VCaP (cell line): ENCODE measurements around the gene OTC.

ENCODE experiments used
- H3K27ac ChIP-seq: fragments of 450-650 bp; 2 replicates; pipeline ENCODE4 v1.5.1; 2017
- CTCF ChIP-seq: fragments of 450-650 bp; conservative IDR thresholded peaks from 2 replicates; pipeline ENCODE4 v1.5.1; 2017; ENCODE audit warnings: mild to moderate bottlenecking, moderate library complexity

OTC gene

GRCh38 chrX:38318196-38318595 is 34.2 kb upstream of the OTC start:
- H3K27ac ChIP-seq, result no peak overlapping the region
- no peak for TF ChIP-seq CTCF

- H3K27ac ChIP-seq, result no peak overlapping the region
- TF ChIP-seq CTCF, result no peak
These were observed 33.8 kb upstream of the OTC start for GRCh38 chrX:38318606-38319005.

GRCh38 chrX:38320819-38321218 is 31.6 kb upstream of the OTC start:
- H3K27ac ChIP-seq, result no peak overlapping the region
- TF ChIP-seq CTCF, result no peak

- TF ChIP-seq CTCF, result no peak
- peak overlapping the region; percentile 71 for H3K27ac ChIP-seq
These were observed 26.3 kb upstream of the OTC start for GRCh38 chrX:38326086-38326485.

- peak; percentile 88 for TF ChIP-seq CTCF
- peak within 1 kb of the TSS; percentile 71 for H3K27ac ChIP-seq
These were observed 25.2 kb upstream of the OTC start, which contains the start of gene RPGR for GRCh38 chrX:38327007-38327774. Gene RPGR, minus strand, starts transcription at chrX:38327509. Its CDS starts 142 bp downstream, at chrX:38327367.

- peak; percentile 50 for TF ChIP-seq CTCF
- H3K27ac ChIP-seq, result peak overlapping the region; percentile 71; the same call in 1 of the 2 replicates
These were observed 24.7 kb upstream of the OTC start for GRCh38 chrX:38327775-38328081.

GRCh38 chrX:38332505-38332904 is 19.9 kb upstream of the OTC start:
- TF ChIP-seq CTCF, result no peak
- H3K27ac ChIP-seq, result no peak overlapping the region
